HepG2 (cell line): ENCODE data around the gene ATP5F1E. TPM values are rescaled to one million over a fixed set of nuclear protein-coding genes. Genes with fewer than 3 reads are reported as not detected.

ENCODE experiments used
- BCLAF1 ChIP-seq: fragments of 450-650 bp; IDR thresholded peaks from 2 replicates; pipeline ENCODE4 v1.6.1; 2017; ENCODE audit warnings: mild to moderate bottlenecking
- CHCHD3 ChIP-seq: sonication (generic); formaldehyde crosslinking; IDR thresholded peaks from 2 replicates; pipeline ENCODE4 v1.8.0; 2022; ENCODE audit warnings: mild to moderate bottlenecking, missing genetic modification reagents, moderate library complexity
- FOXA1 ChIP-seq, 2 experiments: fragments of 450-650 bp in 1 of 2; sonication (generic) in 1 of 2; formaldehyde crosslinking in 1 of 2; IDR thresholded peaks; 2 replicates each; pipeline versions ENCODE4 v1.4.0 to v1.6.1; 2016 to 2020; ENCODE audit warnings: missing genetic modification reagents in 1 of 2
- FOXC1 ChIP-seq: sonication (generic); formaldehyde crosslinking; IDR thresholded peaks from 2 replicates; pipeline ENCODE4 v1.8.0; 2022; ENCODE audit warnings: mild to moderate bottlenecking, missing genetic modification reagents, borderline replicate concordance
- IKZF5 ChIP-seq: IDR thresholded peaks from 2 replicates; pipeline ENCODE4 v1.6.1; 2018; ENCODE audit warnings: missing genetic modification reagents, mild to moderate bottlenecking, missing compliant biosample characterization
- MAFG ChIP-seq: sonication (generic); formaldehyde crosslinking; IDR thresholded peaks from 2 replicates; pipeline ENCODE4 v1.5.1; 2020; ENCODE audit warnings: mild to moderate bottlenecking, missing genetic modification reagents
- NRL ChIP-seq: sonication (generic); formaldehyde crosslinking; IDR thresholded peaks from 2 replicates; pipeline ENCODE4 v1.5.0; 2020; ENCODE audit warnings: missing genetic modification reagents, mild to moderate bottlenecking, moderate library complexity, borderline replicate concordance
- PBX3 ChIP-seq: sonication (generic); formaldehyde crosslinking; IDR thresholded peaks from 2 replicates; pipeline ENCODE4 v1.8.1; 2023; ENCODE audit warnings: missing genetic modification reagents, inconsistent platforms, borderline replicate concordance
- RBFOX2 ChIP-seq: fragments of 200-400 bp; formaldehyde crosslinking; IDR thresholded peaks from 2 replicates; pipeline ENCODE4 v1.6.1; 2017; ENCODE audit warnings: low read depth, mild to moderate bottlenecking, low read length
- REXO4 ChIP-seq: sonication (generic); formaldehyde crosslinking; IDR thresholded peaks from 2 replicates; pipeline ENCODE4 v1.8.0; 2022; ENCODE audit warnings: missing genetic modification reagents, mild to moderate bottlenecking, borderline replicate concordance
- SP5 ChIP-seq: IDR thresholded peaks from 2 replicates; pipeline ENCODE4 v1.6.1; 2016; ENCODE audit warnings: low read depth, borderline replicate concordance
- TOPORS ChIP-seq: sonication (generic); formaldehyde crosslinking; IDR thresholded peaks from 2 replicates; pipeline ENCODE4 v1.8.0; 2023; ENCODE audit warnings: mild to moderate bottlenecking, missing genetic modification reagents
- ZFP82 ChIP-seq: sonication (generic); formaldehyde crosslinking; IDR thresholded peaks from 2 replicates; pipeline ENCODE4 v1.5.1; 2020; ENCODE audit warnings: mild to moderate bottlenecking, missing genetic modification reagents, borderline replicate concordance
- ZNF432 ChIP-seq: sonication (generic); formaldehyde crosslinking; IDR thresholded peaks from 2 replicates; pipeline ENCODE4 v1.5.0; 2020; ENCODE audit warnings: missing genetic modification reagents, mild to moderate bottlenecking, borderline replicate concordance
- ZNF629 ChIP-seq: sonication (generic); formaldehyde crosslinking; conservative IDR thresholded peaks from 2 replicates; pipeline ENCODE4 v1.5.0; 2020; ENCODE audit warnings: missing genetic modification reagents
- ZNF660 ChIP-seq: sonication (generic); formaldehyde crosslinking; IDR thresholded peaks from 2 replicates; pipeline ENCODE4 v1.5.1; 2020; ENCODE audit warnings: mild to moderate bottlenecking, low read depth, missing genetic modification reagents, borderline replicate concordance
- ZNF7 ChIP-seq: IDR thresholded peaks from 2 replicates; pipeline ENCODE4 v1.6.1; 2016; ENCODE audit warnings: missing biosample characterization, missing genetic modification reagents
- ZNF782 ChIP-seq: sonication (generic); formaldehyde crosslinking; IDR thresholded peaks from 2 replicates; pipeline ENCODE4 v1.4.0; 2020; ENCODE audit warnings: missing genetic modification reagents, mild to moderate bottlenecking, borderline replicate concordance
- polyA plus RNA-seq, 8 experiments: library from polyadenylated mRNA; depleted of rRNA in 3 of 8; stranded (reverse) in 7 of 8; unstranded in 1 of 8; fragments of >200 nt; fragmentation: Illumina TruSeq in 4 of 8; extraction: Trizol in 4 of 8; gene quantifications; 2 replicates each; pipeline versions ENCODE4 v1.2.1 to v1.2.3, GENCODE V29; 2011 to 2016; ENCODE audit warnings: low read depth in 4 of 8, missing spikeins in 1 of 8, mixed read lengths in 1 of 8; ENCODE audit not compliant: insufficient read depth in 1 of 8
- total RNA-seq, 5 experiments: library from RNA; depleted of rRNA; stranded (reverse); fragments of >200 nt; fragmentation: Illumina TruSeq; extraction: Trizol; gene quantifications; 2 replicates each; pipeline ENCODE4 v1.2.3, GENCODE V29; 2016; ENCODE audit warnings: low read depth in 1 of 5

The ATP5F1E gene
- total and polyA plus RNA-seq, 2 of the 13 experiments (the other 11 are each of a cell fraction or from before 2014, with no cell fraction given), result 121 to 134 TPM

- no peak for TF ChIP-seq PBX3
- no peak for TF ChIP-seq RBFOX2
- TF ChIP-seq TOPORS, result no peak
- TF ChIP-seq ZNF782 (CRISPR knock-in tag), result no peak
- TF ChIP-seq FOXC1 (CRISPR knock-in tag), result no peak
- TF ChIP-seq MAFG (CRISPR knock-in tag), result no peak
- no peak for TF ChIP-seq ZNF660 (CRISPR knock-in tag)
- no peak for TF ChIP-seq REXO4 (CRISPR knock-in tag)
- no peak for TF ChIP-seq CHCHD3 (CRISPR knock-in tag)
- TF ChIP-seq BCLAF1, result no peak
- peak; percentile 99 for TF ChIP-seq ZNF629 (CRISPR knock-in tag)
- TF ChIP-seq FOXA1 (IDR thresholded peaks at IDR 0.05), result no peak
- TF ChIP-seq FOXA1 (CRISPR knock-in tag; IDR thresholded peaks at IDR 0.05), result no peak
- no peak for TF ChIP-seq SP5 (CRISPR knock-in tag)
- no peak for TF ChIP-seq IKZF5 (CRISPR knock-in tag)
- TF ChIP-seq ZFP82 (CRISPR knock-in tag), result no peak
- TF ChIP-seq ZNF7 (CRISPR knock-in tag), result no peak
- no peak for TF ChIP-seq NRL (CRISPR knock-in tag)
- TF ChIP-seq ZNF432 (CRISPR knock-in tag), result no peak
Measured at GRCh38 chr20:59010321-59010994, 21.7 kb downstream of the ATP5F1E start (continued).
